Colon (tissue), 2 donors: ENCODE measurements around the gene IKBKE.

Source experiments
- FAIRE-seq: peaks from 2 replicates; lab custom pipeline; 2012; peaks lifted over from hg19 to GRCh38; lab: Jason Lieb, UNC
- donor health status: control.
- donor health status: control.

Gene IKBKE

DNA sequence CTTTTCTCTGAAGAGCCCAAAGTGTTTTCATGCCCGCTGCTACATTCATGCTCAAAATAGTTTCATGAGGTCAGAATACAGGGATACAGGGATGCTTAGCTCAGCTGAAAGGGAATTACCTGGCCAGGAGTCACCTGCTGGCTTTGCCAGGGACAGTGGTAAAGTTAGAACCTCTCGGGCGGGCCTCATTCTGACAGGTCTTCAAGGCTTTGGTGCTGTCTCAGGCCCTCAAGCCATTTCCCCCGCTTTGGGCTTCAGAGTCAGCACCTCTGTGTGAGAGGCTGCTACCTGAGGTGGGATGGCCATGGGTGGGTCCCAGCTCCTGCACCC is 42.5 kb downstream of the IKBKE start:
- FAIRE-seq, result no peak

- FAIRE-seq, result no peak
Observed at GRCh38 chr1:206513312-206514111, 43.2 kb downstream of the IKBKE start.

GRCh38 chr1:206514813-206515387 is 44.6 kb downstream of the IKBKE start:
- FAIRE-seq, result no peak

DNA sequence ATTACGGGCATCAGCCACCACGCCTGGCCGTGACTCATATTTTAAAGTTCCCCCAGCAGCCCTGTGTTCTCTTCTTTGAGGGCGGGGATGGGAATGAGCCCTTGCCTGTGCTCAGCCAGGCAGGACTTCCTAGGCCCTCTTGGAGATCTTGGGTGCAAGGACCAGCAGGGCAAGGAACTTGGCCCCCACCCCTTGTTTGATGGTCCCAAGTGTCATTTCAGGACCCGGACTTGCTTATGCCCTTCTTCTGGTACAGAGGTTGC is 46.4 kb downstream of the IKBKE start:
- FAIRE-seq, result no peak

DNA sequence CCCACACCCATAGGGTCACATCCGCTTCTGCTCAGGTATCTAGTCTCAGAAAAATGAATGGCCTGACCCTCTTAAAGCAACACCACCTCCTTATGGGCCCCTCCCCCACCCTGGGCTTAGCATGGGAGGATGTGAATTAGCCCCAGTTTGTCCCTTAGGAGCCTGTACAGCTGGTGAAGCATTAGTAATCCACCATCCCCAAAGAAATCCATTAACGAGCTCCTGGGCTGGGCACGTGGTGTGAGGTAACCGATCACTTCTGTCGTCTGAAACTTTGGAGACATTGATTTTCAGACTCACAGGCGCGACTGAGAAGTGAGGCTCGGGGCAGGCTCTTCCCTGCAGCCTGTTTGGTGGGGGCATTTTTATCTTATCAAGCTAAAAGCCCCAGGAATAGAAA is 47.5 kb downstream of the IKBKE start:
- no peak for FAIRE-seq

DNA sequence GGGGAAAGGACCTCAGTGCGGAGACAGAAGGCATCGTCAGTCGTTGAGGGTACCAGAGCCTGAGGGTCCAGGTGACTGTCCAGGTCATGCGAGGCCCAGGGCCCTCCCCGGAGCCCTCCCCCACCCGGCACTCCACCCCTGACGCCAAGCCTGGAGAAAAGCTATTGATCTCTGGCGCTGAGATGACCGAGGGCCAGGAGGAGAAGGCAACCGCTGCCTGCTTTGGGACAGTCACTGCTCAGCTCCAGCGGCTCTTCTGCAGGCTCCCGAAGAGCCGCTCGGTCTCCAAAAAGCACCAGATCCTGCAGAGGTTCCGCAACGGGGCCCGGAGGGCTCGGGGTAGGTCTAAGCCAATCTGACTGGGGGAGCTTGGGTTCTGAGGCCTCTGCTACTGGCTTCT is 47.9 kb downstream of the IKBKE start:
- FAIRE-seq, result no peak

DNA sequence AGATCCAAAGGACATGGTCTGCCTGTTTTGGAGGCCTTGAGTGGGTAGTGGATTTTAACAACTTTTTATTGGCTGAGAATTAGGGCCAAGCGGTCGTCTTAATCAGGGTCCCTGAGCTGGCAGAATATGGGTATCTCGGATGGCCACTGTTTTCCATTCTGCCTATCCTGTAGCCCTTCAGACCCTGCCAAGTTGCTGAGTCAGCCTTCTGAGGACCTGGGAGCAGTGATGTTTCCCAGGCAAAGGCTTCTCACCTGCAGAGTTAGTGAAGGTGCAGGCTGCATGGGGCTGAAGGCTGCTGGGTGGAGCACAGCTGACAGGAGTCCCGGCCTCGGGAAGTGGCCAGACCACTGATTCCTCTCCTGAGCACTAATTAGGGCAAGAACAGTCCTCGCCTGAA is 48.5 kb downstream of the IKBKE start:
- no peak for FAIRE-seq

GRCh38 chr1:206521127-206521526 is 50.9 kb downstream of the IKBKE start:
- no peak for FAIRE-seq

DNA sequence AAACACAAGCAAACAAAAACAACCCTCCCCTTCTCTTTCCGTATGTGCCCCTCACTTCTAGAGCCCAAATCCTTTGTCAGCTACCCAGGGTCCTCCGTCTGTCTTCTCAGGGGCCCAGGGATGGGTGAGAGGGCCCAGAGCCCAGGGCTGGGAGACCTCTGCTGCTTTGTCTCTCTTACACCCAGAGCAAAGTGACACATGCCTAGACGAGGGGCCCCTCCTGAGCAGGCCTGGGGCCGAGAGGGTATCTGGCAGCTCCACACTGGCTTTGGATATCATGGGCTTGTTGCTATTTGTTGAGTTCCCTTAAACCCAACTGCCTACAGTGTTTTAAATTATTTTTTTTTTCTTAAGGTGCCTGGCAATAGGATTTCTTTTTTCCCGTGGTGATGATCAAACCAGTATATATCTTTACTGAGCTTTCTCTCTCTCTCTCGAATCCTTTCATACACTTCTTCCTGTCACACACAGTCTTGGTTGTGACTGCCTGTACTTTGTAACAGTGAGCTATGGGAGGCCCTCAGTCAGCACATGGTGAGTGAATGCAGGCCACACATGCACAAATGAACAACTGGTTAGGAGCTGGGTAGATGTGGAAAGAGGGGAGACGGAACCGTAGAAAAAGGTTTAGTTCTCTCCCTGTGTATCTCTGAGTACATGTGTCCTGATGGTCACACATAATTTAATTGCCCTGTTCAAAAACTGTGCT is 51.6 kb downstream of the IKBKE start:
- no peak for FAIRE-seq

- no peak for FAIRE-seq
Observed at GRCh38 chr1:206524739-206525364, 54.6 kb downstream of the IKBKE start.

DNA sequence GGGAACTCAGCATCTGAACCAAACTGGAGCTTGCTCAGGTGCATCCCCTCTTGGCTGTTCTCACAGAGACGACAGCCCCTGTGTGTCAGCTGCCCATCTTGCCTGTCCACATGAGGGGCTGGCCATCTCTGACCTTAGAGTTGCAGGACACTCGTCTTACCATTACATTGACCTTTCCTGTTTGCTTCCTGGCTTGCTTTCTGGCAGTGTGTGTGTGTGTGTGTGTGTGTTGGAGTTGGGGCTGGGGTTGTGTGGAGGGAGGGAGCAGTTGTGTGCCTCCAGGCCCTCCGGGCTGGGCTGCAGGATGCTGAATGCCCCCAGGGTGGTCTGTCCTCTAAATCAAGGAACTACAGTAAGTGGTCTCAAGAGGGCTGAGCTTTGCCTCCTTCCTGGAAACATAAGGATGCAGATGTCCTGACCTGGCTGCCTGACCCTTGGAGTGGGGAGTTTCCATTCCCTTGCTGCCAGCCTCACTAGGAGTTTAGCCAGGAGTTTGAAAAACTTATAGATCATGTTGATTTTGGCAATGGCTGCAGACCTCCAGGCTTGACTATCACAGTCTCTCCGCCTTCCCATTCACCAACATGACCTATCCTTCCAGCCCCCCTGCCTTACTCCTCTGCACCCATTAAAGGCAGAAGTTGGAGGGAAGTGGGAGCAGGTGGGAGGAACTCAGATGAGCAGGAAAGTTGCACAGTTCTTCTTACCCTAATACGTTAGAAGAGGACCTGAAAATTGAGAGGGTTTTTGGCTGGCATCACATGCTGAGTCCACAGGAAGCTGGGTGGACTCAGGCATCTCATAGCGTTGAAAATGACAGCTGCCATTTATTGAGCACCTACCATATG is 56.0 kb downstream of the IKBKE start:
- FAIRE-seq, result no peak

DNA sequence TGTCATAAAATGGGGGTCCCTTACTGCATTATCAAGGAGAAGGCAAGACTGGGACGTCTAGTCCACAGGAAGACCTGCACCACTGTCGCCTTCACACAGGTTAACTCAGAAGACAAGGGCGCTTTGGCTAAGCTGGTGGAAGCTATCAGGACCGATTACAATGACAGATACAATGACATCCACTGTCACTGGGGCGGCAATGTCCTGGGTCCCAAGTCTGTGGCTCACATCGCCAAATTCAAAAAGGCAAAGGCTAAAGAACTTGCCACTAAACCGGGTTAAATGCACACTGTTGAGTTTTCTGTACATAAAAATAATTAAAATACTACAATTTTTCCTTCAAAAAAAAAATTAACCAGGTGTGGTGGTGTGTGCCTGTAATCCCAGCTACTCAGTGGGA is 59.1 kb downstream of the IKBKE start:
- FAIRE-seq, result no peak

DNA sequence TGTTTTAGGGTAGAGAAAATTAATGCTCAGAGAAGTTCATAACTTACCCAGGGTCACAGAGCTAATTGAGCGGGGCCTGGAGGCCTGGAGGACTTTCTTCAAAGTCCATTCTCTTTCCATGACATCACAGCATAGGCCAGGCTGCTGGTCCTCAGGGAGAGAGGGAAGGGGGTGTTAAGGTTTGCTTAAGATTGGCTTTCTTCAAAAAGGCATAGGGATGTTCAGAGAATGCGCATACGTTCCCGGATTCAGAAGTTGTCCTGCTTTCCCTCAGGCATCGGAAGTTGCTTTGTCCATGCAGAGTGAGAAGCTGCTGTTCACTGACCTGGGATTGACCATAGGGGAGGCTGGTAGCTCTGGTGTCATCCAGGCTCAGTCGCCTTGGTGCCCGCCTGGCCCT is 62.1 kb downstream of the IKBKE start:
- no peak for FAIRE-seq

- FAIRE-seq, result no peak
Observed at GRCh38 chr1:206534552-206534951, 64.3 kb downstream of the IKBKE start.

DNA sequence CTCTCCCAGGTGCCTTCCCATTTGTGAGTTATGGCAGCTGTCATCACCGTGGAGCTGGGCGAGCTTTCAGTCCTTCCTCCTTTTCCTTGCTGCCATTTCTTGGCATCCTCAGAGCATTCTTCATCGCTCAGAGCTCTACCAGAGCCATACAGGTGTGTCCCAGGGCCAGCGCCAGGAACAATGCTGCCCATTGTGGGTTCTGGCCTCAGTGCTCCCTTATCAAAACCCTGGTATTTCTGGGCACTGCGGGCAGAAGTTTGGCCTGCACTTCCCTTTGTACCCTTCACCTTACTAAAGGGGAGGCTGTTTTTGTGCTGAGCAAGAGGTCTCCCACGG is 65.5 kb downstream of the IKBKE start:
- no peak for FAIRE-seq

DNA sequence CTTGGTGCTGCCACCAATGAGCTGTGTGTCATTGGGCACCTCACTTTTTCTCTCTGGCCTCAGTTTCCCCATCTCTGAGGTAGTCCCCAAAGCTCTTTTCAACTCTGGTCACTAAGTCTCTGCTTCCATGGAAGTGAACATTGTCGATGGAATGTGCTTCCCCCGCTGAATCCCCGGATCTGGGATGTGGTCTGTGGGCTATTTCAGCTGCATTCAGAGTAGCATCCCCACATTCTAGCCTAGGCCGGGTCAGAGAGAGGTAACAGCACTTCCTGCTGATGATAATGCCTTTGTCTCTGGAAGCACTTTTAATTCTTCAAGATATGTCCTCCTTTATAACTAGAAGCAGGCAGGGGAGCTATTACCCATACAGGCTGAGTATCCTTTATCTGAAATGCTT is 66.9 kb downstream of the IKBKE start:
- no peak for FAIRE-seq

GRCh38 chr1:206538086-206538770 is 68.0 kb downstream of the IKBKE start:
- no peak for FAIRE-seq

GRCh38 chr1:206538901-206539640 is 68.8 kb downstream of the IKBKE start:
- no peak for FAIRE-seq

DNA sequence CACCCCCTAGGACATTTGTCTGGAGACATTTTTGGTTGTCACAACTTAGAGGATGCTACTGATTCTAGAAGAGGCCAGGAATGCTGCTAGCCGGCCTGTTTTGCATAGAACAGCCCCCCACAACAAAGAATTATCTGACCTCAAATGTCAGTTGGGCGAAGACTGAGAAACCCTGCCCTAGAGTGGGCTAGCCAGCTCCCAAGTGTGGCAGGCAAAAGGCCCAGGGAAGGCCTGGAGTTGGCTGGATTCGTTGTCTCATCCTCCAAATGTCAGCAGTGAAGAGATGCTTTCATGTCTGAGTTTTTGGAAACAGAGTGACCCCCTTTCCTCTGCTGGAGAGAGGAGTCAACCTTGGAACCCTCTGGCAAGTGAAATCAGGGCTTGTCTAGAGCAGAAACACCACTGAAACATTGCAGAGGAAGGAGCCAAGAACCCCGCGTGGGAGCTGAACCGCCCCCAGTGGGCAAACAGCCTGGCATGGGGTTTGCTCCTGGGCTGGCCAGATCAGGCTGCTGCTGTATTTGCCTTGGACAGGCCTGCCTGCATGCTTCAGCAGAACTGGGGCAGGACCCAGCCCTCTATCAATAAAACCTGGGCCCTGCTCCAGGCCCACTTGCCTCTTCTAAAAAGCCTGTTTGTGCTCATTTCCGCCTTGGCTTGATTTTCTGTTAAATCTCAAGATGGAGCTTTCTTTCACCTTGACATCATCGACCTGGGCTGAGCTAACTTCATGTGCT is 69.9 kb downstream of the IKBKE start:
- no peak for FAIRE-seq

DNA sequence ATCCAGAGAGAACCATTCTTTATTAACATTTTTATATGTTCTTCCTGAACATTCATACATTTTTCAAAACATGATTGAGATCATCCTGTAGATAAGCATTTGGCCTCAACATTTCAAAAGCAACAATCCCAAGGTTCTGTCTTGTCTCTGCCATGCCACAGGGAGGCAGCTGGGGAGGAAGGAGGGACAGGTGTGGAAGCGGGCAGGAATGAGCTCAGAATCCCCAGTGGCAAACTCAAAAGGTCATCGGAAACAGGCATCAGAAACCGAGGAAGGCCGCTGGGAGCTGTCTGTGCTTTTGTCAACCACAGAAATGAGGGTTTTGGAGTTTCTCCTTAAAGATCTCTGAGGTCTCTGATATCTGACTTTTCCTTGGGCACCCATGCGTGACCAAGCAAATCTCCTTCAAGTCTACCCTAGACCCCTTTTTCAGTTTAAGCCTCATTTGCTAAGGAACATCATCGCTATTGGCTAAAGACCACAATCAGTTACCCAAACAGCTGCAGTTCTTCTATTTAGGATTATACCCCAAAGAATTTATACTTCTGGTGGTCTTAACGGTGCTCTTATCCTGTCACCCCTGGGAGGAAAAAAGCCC is 71.1 kb downstream of the IKBKE start:
- no peak for FAIRE-seq
